ENCODE data around the gene PRMT2.
"Not testable (repeated sequence)": the region's sequence is repeated elsewhere in the genome, so short reads cannot be mapped to it uniquely, and the experiment has no call there.

The PRMT2 gene

GRCh38 chr21:46618738-46619379 is 16.6 kb upstream of the PRMT2 start:
- no peak for DNase-seq

- DNase-seq: no peak
These were observed 15.6 kb upstream of the PRMT2 start for GRCh38 chr21:46619846-46620245.

GRCh38 chr21:46620846-46621245 is 14.6 kb upstream of the PRMT2 start:
- DNase-seq: no peak

- DNase-seq: no peak
These were observed 13.9 kb upstream of the PRMT2 start for GRCh38 chr21:46621457-46622182.

- no peak for DNase-seq
These were observed 13.2 kb upstream of the PRMT2 start for GRCh38 chr21:46622226-46622625.

GRCh38 chr21:46624050-46624449 is 11.4 kb upstream of the PRMT2 start:
- DNase-seq: no peak

- DNase-seq: no peak
These were observed 9.7 kb upstream of the PRMT2 start for GRCh38 chr21:46625759-46626158.

GRCh38 chr21:46626536-46626935 is 8.9 kb upstream of the PRMT2 start:
- DNase-seq: no peak

- no peak for DNase-seq
These were observed 8.4 kb upstream of the PRMT2 start for GRCh38 chr21:46626975-46627501.

GRCh38 chr21:46627726-46628125 is 7.7 kb upstream of the PRMT2 start:
- no peak for DNase-seq

- DNase-seq: no peak
These were observed 6.6 kb upstream of the PRMT2 start for GRCh38 chr21:46628868-46629267.

GRCh38 chr21:46630915-46631314 is 4.6 kb upstream of the PRMT2 start:
- not testable (repeated sequence) for DNase-seq

- DNase-seq: no peak
These were observed 1.9 kb upstream of the PRMT2 start for GRCh38 chr21:46633566-46633965.

- DNase-seq: no peak
These were observed 1.0 kb upstream of the PRMT2 start for GRCh38 chr21:46634427-46634826.

GRCh38 chr21:46634966-46635323 is 529 bp upstream of the PRMT2 start:
- no peak for DNase-seq

- DNase-seq: no peak
These were observed 673 bp downstream of the PRMT2 start for GRCh38 chr21:46636181-46636512.

GRCh38 chr21:46636550-46637285 is 1.2 kb downstream of the PRMT2 start:
- DNase-seq: no peak

- no peak for DNase-seq
These were observed 2.7 kb downstream of the PRMT2 start for GRCh38 chr21:46637952-46638746.

- DNase-seq: no peak
These were observed 4.3 kb downstream of the PRMT2 start for GRCh38 chr21:46639489-46640386.

GRCh38 chr21:46641656-46642055 is 6.2 kb downstream of the PRMT2 start:
- no peak for DNase-seq

- no peak for DNase-seq
These were observed 8.1 kb downstream of the PRMT2 start for GRCh38 chr21:46643379-46644177.
